ENCODE measurements around the gene SMIM43. TPM values are rescaled to one million over a fixed set of nuclear protein-coding genes. Genes with fewer than 3 reads are reported as not detected.
A peak's percentile ranks its signal among the peaks of the same experiment; 100 is the strongest.

SMIM43 gene
- polyA plus RNA-seq, 1 donor (not counting 4 experiments of a cell fraction or from before 2014, with no cell fraction given) = 0.03 TPM

DNA sequence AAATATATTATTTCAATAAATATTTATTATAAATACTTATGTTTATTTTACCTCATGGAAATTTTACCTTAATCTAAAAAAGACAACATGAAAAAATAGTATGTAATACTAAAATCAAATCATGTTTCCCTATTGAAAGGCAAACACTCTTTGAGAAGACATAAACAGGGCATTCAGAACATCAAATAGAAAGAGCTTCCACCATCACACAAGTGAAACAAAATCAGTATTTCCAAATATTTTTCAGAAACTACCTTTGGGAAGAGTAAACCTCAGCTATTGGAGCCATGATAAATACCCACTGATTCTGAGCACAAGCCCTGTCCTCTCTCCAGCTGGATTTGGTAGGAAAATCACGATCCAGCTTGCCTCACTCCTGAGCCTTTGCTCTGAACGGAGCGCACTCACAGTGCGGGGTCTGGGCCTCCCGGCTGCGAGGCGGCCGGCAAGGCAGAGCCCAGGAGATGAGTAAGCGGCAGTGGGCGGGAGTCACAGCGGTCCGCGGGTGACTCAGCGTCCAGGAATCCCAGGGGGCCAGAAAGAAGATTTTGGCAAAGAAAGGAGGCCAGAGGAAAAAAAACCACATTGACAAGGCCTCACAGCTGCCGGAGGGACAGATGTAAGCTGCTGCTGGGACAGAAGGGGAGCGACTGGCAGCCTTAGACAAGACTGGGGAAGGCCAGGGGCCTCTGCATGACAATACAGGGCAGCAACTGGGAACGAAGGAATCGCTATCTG is 53.5 kb downstream of the SMIM43 start:
- no peaks in the 10 kb centered on the region for H3K36me3 ChIP-seq (ENCODE audit: control insufficient read depth in 2 of 2, extremely low read depth in 1 of 2, insufficient read depth in 2 of 2, low read length in 2 of 2)
- H4K20me1 ChIP-seq (ENCODE audit: control insufficient read depth, extremely low read depth, insufficient read depth, low read length) = no peaks in the 10 kb centered on the region
- peak overlapping the region; percentile 95 for H3K4me2 ChIP-seq (ENCODE audit: control insufficient read depth, extremely low read depth, insufficient read depth, low read depth, low read length)
- peak overlapping the region; percentile 81 for H3K9ac ChIP-seq (ENCODE audit: control insufficient read depth, extremely low read depth, insufficient read depth, low read length)
- H3K27ac ChIP-seq (ENCODE audit: control insufficient read depth, insufficient read depth, low read length) = peak overlapping the region; percentile 89
- no peak for DNase-seq (ENCODE audit: low read depth, low spot score)
- H3K79me2 ChIP-seq (ENCODE audit: control insufficient read depth, insufficient read depth, low read length) = no peaks in the 10 kb centered on the region
- FAIRE-seq = peak; percentile 75
- H3K9me1 ChIP-seq (ENCODE audit: control insufficient read depth, extremely low read depth, insufficient read depth, low read length) = peaks cover 6% of the 10 kb centered on the region
- H3K9me3 ChIP-seq (ENCODE audit: control insufficient read depth, low read depth, low read length) = no peaks in the 10 kb centered on the region
- peak overlapping the region in 2 of 3 experiments; percentile 61 to 68 for H3K4me3 ChIP-seq (ENCODE audit: control insufficient read depth in 2 of 3, extremely low read depth in 1 of 3, insufficient read depth in 2 of 3, low read depth in 1 of 3, low read length in 3 of 3)
- peak overlapping the region; percentile 99 for H2AFZ ChIP-seq (ENCODE audit: control insufficient read depth, low read length)
- no peak for TF ChIP-seq CTCF (optimal IDR thresholded peaks at IDR 0.05 in 1 of 3, IDR thresholded peaks at IDR 0.05 in 1 of 3, conservative IDR thresholded peaks at IDR 0.05 in 1 of 3; ENCODE audit: extremely low read depth in 1 of 3, insufficient read depth in 2 of 3, low read length in 3 of 3)
- TF ChIP-seq EZH2 (IDR thresholded peaks at IDR 0.05; ENCODE audit: low read length) = no peak
- no peaks in the 10 kb centered on the region for H3K27me3 ChIP-seq (ENCODE audit: control insufficient read depth, extremely low read depth, insufficient read depth, low read length)
- dilution Hi-C loops (cut with MboI; ENCODE audit: extremely low pct_ligation_motif_present, low sequenced_read_pairs) = no loop called here
- H3K4me1 ChIP-seq (ENCODE audit: control insufficient read depth, extremely low read depth, insufficient read depth, low read length) = peaks cover 12% of the 10 kb centered on the region

GRCh38 chr4:121709766-121710405 is 55.1 kb downstream of the SMIM43 start:
- Histone ChIP-seq H2AFZ (ENCODE audit: control insufficient read depth, low read length) (no peak overlapping the region), H3K9me3 (ENCODE audit: control insufficient read depth, low read depth, low read length) (no peaks in the 10 kb centered on the region), H3K27ac (ENCODE audit: control insufficient read depth, insufficient read depth, low read length) (no peak overlapping the region), H3K9ac (ENCODE audit: control insufficient read depth, extremely low read depth, insufficient read depth, low read length) (no peak overlapping the region), H3K4me1 (ENCODE audit: control insufficient read depth, extremely low read depth, insufficient read depth, low read length) (peaks cover 12% of the 10 kb centered on the region), H3K79me2 (ENCODE audit: control insufficient read depth, insufficient read depth, low read length) (no peaks in the 10 kb centered on the region), H3K27me3 (ENCODE audit: control insufficient read depth, extremely low read depth, insufficient read depth, low read length) (no peaks in the 10 kb centered on the region), H3K4me2 (ENCODE audit: control insufficient read depth, extremely low read depth, insufficient read depth, low read depth, low read length) (no peak overlapping the region), H3K4me3 (ENCODE audit: control insufficient read depth in 2 of 3, extremely low read depth in 1 of 3, insufficient read depth in 2 of 3, low read depth in 1 of 3, low read length in 3 of 3) (no peak overlapping the region), H3K9me1 (ENCODE audit: control insufficient read depth, extremely low read depth, insufficient read depth, low read length) (peaks cover 6% of the 10 kb centered on the region), H3K36me3 (ENCODE audit: control insufficient read depth in 2 of 2, extremely low read depth in 1 of 2, insufficient read depth in 2 of 2, low read length in 2 of 2) (no peaks in the 10 kb centered on the region), H4K20me1 (ENCODE audit: control insufficient read depth, extremely low read depth, insufficient read depth, low read length) (no peaks in the 10 kb centered on the region)
- TF ChIP-seq CTCF (optimal IDR thresholded peaks at IDR 0.05 in 1 of 3, IDR thresholded peaks at IDR 0.05 in 1 of 3, conservative IDR thresholded peaks at IDR 0.05 in 1 of 3; ENCODE audit: extremely low read depth in 1 of 3, insufficient read depth in 2 of 3, low read length in 3 of 3) (no peak), EZH2 (IDR thresholded peaks at IDR 0.05; ENCODE audit: low read length) (no peak)
- FAIRE-seq (no peak), DNase-seq (ENCODE audit: low read depth, low spot score) (no peak)
- dilution Hi-C loops (cut with MboI; ENCODE audit: extremely low pct_ligation_motif_present, low sequenced_read_pairs) = no loop called here

Other genes with a start within 250 kb of the SMIM43 start
- gene ANXA5, start 68.2 kb downstream of the SMIM43 start, polyA plus RNA-seq = 318 to 527 TPM (median 512 TPM) in 3 replicates
- 18.0 to 35.4 TPM (median 23.6 TPM) in 3 replicates for gene EXOSC9, start 36.2 kb upstream of the SMIM43 start, polyA plus RNA-seq
- gene CCNA2, start 58.7 kb upstream of the SMIM43 start, polyA plus RNA-seq = 4.7 to 27.4 TPM (median 17.7 TPM) in 3 replicates
- 18.5 to 34.8 TPM (median 19.0 TPM) in 3 replicates for gene BBS7, start 105.3 kb upstream of the SMIM43 start, polyA plus RNA-seq
- 0.02 TPM in 1 of 3 replicates, not detected in the others for gene TRPC3, start 186.9 kb upstream of the SMIM43 start, polyA plus RNA-seq

Data from keratinocyte (primary cell).